Caco-2 (cell line): ENCODE data around the gene CDH13. TPM values are rescaled to one million over a fixed set of nuclear protein-coding genes. Genes with fewer than 3 reads are reported as not detected.

Experiments
- BruUV-seq: library from RNA; stranded (reverse); fragments of 400-500 nt; replicated peaks from 2 replicates; lab custom pipeline; 2021; lab: Mats Ljungman, UMichigan
- CTCF ChIA-PET: fragments of 300-600 bp; sonication (Branson Sonifier 250); formaldehyde crosslinking; loops from one replicate; lab custom pipeline; 2022; ENCODE audit warnings: antibody characterized with exemption; lab: Charles Lee
- POLR2A ChIA-PET: fragments of 300-600 bp; sonication (Branson Sonifier 250); formaldehyde crosslinking; loops from one replicate; lab custom pipeline; 2022; ENCODE audit warnings: antibody characterized with exemption; lab: Charles Lee
- DNase-seq, 2 experiments: peaks; one replicate each; pipeline versions ENCODE4 v3.0.0 to v3.0.0-alpha.2; 2020 to 2022
- H3K27me3 ChIP-seq: replicated peaks from 2 replicates; pipeline ENCODE4 v1.6.0; 2011; ENCODE audit warnings: low read length; ENCODE audit not compliant: control insufficient read depth, insufficient read depth
- H3K36me3 ChIP-seq: 2 replicates; pipeline ENCODE4 v1.5.1; 2011; ENCODE audit warnings: low read length; ENCODE audit not compliant: control insufficient read depth, insufficient read depth
- H3K4me1 ChIP-seq: fragments of 250-450 bp; sonication (Bioruptor Pico); 2 replicates; pipeline ENCODE4 v1.5.1; 2020; ENCODE audit warnings: mild to moderate bottlenecking
- H3K4me3 ChIP-seq: 2 replicates; pipeline ENCODE4 v1.5.1; 2011; ENCODE audit warnings: low read depth, mild to moderate bottlenecking, control low read depth, low read length
- H3K9me3 ChIP-seq: fragments of 250-450 bp; sonication (Bioruptor Pico); 2 replicates; pipeline ENCODE4 v1.5.1; 2020; ENCODE audit warnings: mild to moderate bottlenecking, moderate library complexity
- H3K27ac Mint-ChIP-seq: one replicate; pipeline ENCODE4 v1.8.0; 2022; ENCODE audit warnings: mixed read lengths; ENCODE audit not compliant: unreplicated experiment
- H3K27me3 Mint-ChIP-seq: one replicate; pipeline ENCODE4 v1.8.0; 2022; ENCODE audit warnings: mixed read lengths; ENCODE audit not compliant: insufficient read depth, unreplicated experiment
- H3K36me3 Mint-ChIP-seq: one replicate; pipeline ENCODE4 v1.8.0; 2022; ENCODE audit warnings: mild to moderate bottlenecking, mixed read lengths; ENCODE audit not compliant: insufficient read depth, unreplicated experiment
- H3K4me1 Mint-ChIP-seq: one replicate; pipeline ENCODE4 v1.8.0; 2022; ENCODE audit warnings: low read depth, mixed read lengths; ENCODE audit not compliant: unreplicated experiment
- H3K4me3 Mint-ChIP-seq: one replicate; pipeline ENCODE4 v1.8.0; 2022; ENCODE audit warnings: mild to moderate bottlenecking, moderate library complexity, mixed read lengths; ENCODE audit not compliant: unreplicated experiment
- H3K9me3 Mint-ChIP-seq: one replicate; pipeline ENCODE4 v1.8.0; 2022; ENCODE audit warnings: mixed read lengths; ENCODE audit not compliant: unreplicated experiment
- intact Hi-C: fragments of 100-400 bp; cut with micrococcal nuclease; formaldehyde crosslinking; loops from one replicate; pipeline ENCODE4 v1.10.0; 2022; ENCODE audit not compliant: unreplicated experiment
- total RNA-seq: library from RNA; stranded (reverse); gene quantifications from 2 replicates; pipeline ENCODE4 v1.2.3, GENCODE V29; 2022
- TF ChIP-seq, protein P1 (sequence below), 2 experiments: fragments of 200-600 bp in 1 of 2; IDR thresholded peaks; 1 replicate in 1 of 2; 2 replicates in 1 of 2; pipeline versions ENCODE4 v1.5.1 to v1.8.0; 2011 to 2022; ENCODE audit warnings: antibody characterized with exemption in 1 of 2, control low read depth in 1 of 2, inconsistent platforms in 1 of 2, low read depth in 1 of 2, low read length in 1 of 2, mild to moderate bottlenecking in 1 of 2, moderate library complexity in 1 of 2; ENCODE audit not compliant: insufficient read depth in 1 of 2, severe bottlenecking in 1 of 2, unreplicated experiment in 1 of 2

CDH13 gene
- total RNA-seq, 1 experiment from 2014 or later = 2.2 TPM

DNA sequence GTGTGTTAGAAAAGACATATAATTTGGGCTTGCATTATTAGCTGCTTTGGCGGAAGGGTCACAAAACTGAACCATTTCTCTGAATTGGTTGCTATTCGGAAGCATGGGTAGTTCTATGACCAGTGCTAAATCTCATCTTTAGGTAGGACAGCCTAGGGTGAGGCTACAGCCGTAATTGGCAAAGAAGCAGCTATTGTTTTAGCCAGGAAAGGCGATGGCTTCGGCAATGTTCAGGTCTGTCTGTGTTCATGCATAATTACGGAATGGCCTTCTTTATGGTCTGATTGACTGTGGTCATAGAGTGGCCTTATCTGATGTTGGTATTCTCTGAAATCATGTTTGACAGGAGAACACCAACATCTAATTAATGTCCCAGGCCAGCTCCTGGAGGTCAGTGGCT is 812.6 kb downstream of the CDH13 start:
- no peak for DNase-seq
- H3K9me3 ChIP-seq = no peaks in the 10 kb centered on the region
- intact Hi-C loops = no loop called here
- TF ChIP-seq, protein P1, sequence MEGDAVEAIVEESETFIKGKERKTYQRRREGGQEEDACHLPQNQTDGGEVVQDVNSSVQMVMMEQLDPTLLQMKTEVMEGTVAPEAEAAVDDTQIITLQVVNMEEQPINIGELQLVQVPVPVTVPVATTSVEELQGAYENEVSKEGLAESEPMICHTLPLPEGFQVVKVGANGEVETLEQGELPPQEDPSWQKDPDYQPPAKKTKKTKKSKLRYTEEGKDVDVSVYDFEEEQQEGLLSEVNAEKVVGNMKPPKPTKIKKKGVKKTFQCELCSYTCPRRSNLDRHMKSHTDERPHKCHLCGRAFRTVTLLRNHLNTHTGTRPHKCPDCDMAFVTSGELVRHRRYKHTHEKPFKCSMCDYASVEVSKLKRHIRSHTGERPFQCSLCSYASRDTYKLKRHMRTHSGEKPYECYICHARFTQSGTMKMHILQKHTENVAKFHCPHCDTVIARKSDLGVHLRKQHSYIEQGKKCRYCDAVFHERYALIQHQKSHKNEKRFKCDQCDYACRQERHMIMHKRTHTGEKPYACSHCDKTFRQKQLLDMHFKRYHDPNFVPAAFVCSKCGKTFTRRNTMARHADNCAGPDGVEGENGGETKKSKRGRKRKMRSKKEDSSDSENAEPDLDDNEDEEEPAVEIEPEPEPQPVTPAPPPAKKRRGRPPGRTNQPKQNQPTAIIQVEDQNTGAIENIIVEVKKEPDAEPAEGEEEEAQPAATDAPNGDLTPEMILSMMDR (IDR thresholded peaks at IDR 0.05; ENCODE audit: insufficient read depth in 1 of 2, low read depth in 1 of 2, low read length in 1 of 2, severe bottlenecking in 1 of 2, unreplicated experiment in 1 of 2) = no peak
- H3K4me3 ChIP-seq = no peak overlapping the region
- no peaks in the 10 kb centered on the region for H3K9me3 Mint-ChIP-seq
- H3K27me3 ChIP-seq = no peaks in the 10 kb centered on the region
- ChIA-PET CTCF (no interaction called here), POLR2A (no interaction called here)
- peaks cover 24% of the 10 kb centered on the region for H3K27me3 Mint-ChIP-seq
- H3K36me3 ChIP-seq = no peaks in the 10 kb centered on the region
- H3K27ac Mint-ChIP-seq = no peak overlapping the region
- H3K4me3 Mint-ChIP-seq = no peak overlapping the region
- H3K4me1 Mint-ChIP-seq = no peaks in the 10 kb centered on the region
- H3K36me3 Mint-ChIP-seq = no peaks in the 10 kb centered on the region
- no peaks in the 10 kb centered on the region for H3K4me1 ChIP-seq
- no TSS peak for BruUV-seq

DNA sequence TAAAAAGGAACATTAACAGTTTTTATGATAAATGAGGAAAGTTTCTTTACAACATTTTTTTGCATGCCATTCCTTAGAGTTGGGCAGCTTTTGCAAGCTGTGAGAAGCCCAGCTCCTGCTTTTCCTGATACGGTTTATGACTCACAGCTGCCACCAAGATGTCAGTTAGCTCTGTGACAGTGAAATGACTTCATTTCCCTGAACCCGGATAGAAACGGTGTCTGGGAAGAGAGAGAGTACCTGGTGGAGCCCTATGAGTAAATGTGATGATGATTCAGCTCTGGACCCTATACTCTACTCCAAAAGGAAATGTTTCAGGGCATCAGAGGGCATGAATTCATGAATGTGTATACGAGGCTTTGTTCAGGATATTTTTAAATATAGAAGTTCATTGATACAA is 814.7 kb downstream of the CDH13 start:
- ChIA-PET CTCF (no interaction called here), POLR2A (no interaction called here)
- H3K4me3 Mint-ChIP-seq = no peak overlapping the region
- Histone ChIP-seq H3K4me1 (no peaks in the 10 kb centered on the region), H3K27me3 (no peaks in the 10 kb centered on the region), H3K36me3 (no peaks in the 10 kb centered on the region), H3K4me3 (no peak overlapping the region), H3K9me3 (no peaks in the 10 kb centered on the region)
- no peaks in the 10 kb centered on the region for H3K4me1 Mint-ChIP-seq
- DNase-seq = no peak
- H3K27me3 Mint-ChIP-seq = peaks cover 19% of the 10 kb centered on the region
- H3K36me3 Mint-ChIP-seq = no peaks in the 10 kb centered on the region
- no TSS peak for BruUV-seq
- no peak overlapping the region for H3K27ac Mint-ChIP-seq
- TF ChIP-seq, protein P1 (IDR thresholded peaks at IDR 0.05; ENCODE audit: insufficient read depth in 1 of 2, low read depth in 1 of 2, low read length in 1 of 2, severe bottlenecking in 1 of 2, unreplicated experiment in 1 of 2) = no peak
- intact Hi-C loops = no loop called here
- no peaks in the 10 kb centered on the region for H3K9me3 Mint-ChIP-seq

DNA sequence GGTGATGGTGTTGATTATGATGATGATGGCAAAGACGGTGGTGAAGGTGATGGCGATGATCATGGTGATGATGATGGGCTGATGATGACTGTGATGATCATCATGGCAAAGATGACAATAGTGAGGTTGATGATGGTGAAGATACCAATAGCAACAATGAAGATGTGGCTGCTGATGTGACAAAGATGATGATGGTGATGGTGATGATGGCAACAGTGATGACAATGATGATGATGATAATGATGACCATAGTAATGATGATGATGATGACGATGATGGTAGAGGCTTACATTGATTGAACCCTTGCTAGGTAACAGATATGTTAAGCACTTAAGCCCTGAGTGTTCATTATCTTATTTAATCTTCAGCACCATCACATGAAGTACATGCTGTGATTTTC is 817.2 kb downstream of the CDH13 start:
- intact Hi-C loops = no loop called here
- Histone ChIP-seq H3K36me3 (no peaks in the 10 kb centered on the region), H3K9me3 (no peaks in the 10 kb centered on the region), H3K4me3 (no peak overlapping the region), H3K27me3 (no peaks in the 10 kb centered on the region), H3K4me1 (no peaks in the 10 kb centered on the region)
- Mint-ChIP-seq H3K4me3 (no peak overlapping the region), H3K27ac (no peak overlapping the region), H3K4me1 (no peaks in the 10 kb centered on the region), H3K9me3 (no peaks in the 10 kb centered on the region), H3K36me3 (no peaks in the 10 kb centered on the region), H3K27me3 (peaks cover 19% of the 10 kb centered on the region)
- POLR2A ChIA-PET = no interaction called here
- TF ChIP-seq, protein P1 (IDR thresholded peaks at IDR 0.05; ENCODE audit: insufficient read depth in 1 of 2, low read depth in 1 of 2, low read length in 1 of 2, severe bottlenecking in 1 of 2, unreplicated experiment in 1 of 2) = no peak
- CTCF ChIA-PET = no interaction called here
- no peak for DNase-seq
- no TSS peak for BruUV-seq
